ENCODE data around the gene HAO1. TPM values are rescaled to one million over a fixed set of nuclear protein-coding genes. Genes with fewer than 3 reads are reported as not detected.

Gene HAO1
- total RNA-seq, 3 donors from 2014 or later (not counting 1 experiment from before 2014, with no cell fraction given): not detected

- Mint-ChIP-seq H3K27ac (peak overlapping the region in 1 of 2 donors; percentile 52), H3K36me3 (no peaks in the 10 kb centered on the region), H3K27me3 (ENCODE audit: low read depth in 2 of 2) (peaks cover 6% of the 10 kb centered on the region in 2 donors), H3K9me3 (peaks cover 3 to 6% of the 10 kb centered on the region in 2 donors), H3K4me3 (no peak overlapping the region), H3K4me1 (no peaks in the 10 kb centered on the region)
- TF ChIP-seq, protein P1, sequence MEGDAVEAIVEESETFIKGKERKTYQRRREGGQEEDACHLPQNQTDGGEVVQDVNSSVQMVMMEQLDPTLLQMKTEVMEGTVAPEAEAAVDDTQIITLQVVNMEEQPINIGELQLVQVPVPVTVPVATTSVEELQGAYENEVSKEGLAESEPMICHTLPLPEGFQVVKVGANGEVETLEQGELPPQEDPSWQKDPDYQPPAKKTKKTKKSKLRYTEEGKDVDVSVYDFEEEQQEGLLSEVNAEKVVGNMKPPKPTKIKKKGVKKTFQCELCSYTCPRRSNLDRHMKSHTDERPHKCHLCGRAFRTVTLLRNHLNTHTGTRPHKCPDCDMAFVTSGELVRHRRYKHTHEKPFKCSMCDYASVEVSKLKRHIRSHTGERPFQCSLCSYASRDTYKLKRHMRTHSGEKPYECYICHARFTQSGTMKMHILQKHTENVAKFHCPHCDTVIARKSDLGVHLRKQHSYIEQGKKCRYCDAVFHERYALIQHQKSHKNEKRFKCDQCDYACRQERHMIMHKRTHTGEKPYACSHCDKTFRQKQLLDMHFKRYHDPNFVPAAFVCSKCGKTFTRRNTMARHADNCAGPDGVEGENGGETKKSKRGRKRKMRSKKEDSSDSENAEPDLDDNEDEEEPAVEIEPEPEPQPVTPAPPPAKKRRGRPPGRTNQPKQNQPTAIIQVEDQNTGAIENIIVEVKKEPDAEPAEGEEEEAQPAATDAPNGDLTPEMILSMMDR (IDR thresholded peaks at IDR 0.05): no peak
- Histone ChIP-seq H3K9me3 (ENCODE audit: control insufficient read depth, insufficient read depth, low read length) (no peaks in the 10 kb centered on the region), H3K27ac (ENCODE audit: low read length) (no peak overlapping the region), H3K4me3 (ENCODE audit: low read length) (no peak overlapping the region), H3K36me3 (ENCODE audit: control insufficient read depth, insufficient read depth, low read length) (no peaks in the 10 kb centered on the region), H3K4me1 (ENCODE audit: control insufficient read depth, insufficient read depth, low read length) (no peaks in the 10 kb centered on the region), H3K27me3 (ENCODE audit: control insufficient read depth, insufficient read depth, low read length) (no peaks in the 10 kb centered on the region)
- intact Hi-C loops (cut with micrococcal nuclease): no loop called here
- no peak for ATAC-seq
- DNase-seq: no peak
- WGBS (ENCODE audit: insufficient coverage): 96% methylated on average over 1 of the region's 1 CpG
These were observed 36.8 kb downstream of the HAO1 start for GRCh38 chr20:7903429-7903828.

DNA sequence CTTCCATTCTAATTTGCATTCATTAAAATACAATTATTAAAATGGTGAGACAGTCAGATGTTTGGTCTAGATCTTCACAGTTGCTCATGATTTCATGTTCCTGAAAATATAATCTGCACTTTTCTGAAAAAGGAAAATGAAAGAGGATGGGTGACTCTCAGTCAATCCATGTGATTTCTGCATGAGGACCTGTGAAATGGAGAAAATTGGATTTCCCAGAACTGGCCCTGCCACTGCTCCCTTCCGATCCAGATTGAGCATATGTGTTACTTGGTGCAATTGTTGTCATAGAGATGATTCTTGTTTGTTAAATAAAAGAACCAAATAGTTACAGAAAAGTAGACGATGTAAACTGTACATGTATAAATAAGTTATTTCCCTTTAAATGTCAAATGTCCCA lies 37.4 kb downstream of the HAO1 start:
- no peak overlapping the region for H3K27ac Mint-ChIP-seq
- TF ChIP-seq, protein P1 (IDR thresholded peaks at IDR 0.05): no peak
- no peaks in the 10 kb centered on the region for H3K9me3 ChIP-seq (ENCODE audit: control insufficient read depth, insufficient read depth, low read length)
- WGBS (ENCODE audit: insufficient coverage): 94% methylated on average over 1 of the region's 2 CpGs
- intact Hi-C loops (cut with micrococcal nuclease): no loop called here
- H3K36me3 Mint-ChIP-seq: no peaks in the 10 kb centered on the region
- H3K4me1 ChIP-seq (ENCODE audit: control insufficient read depth, insufficient read depth, low read length): no peaks in the 10 kb centered on the region
- H3K9me3 Mint-ChIP-seq: peaks cover 3 to 6% of the 10 kb centered on the region in 2 donors
- H3K4me3 ChIP-seq (ENCODE audit: low read length): no peak overlapping the region
- H3K27me3 ChIP-seq (ENCODE audit: control insufficient read depth, insufficient read depth, low read length): no peaks in the 10 kb centered on the region
- peaks cover 7 to 8% of the 10 kb centered on the region in 2 donors for H3K27me3 Mint-ChIP-seq (ENCODE audit: low read depth in 2 of 2)
- H3K36me3 ChIP-seq (ENCODE audit: control insufficient read depth, insufficient read depth, low read length): no peaks in the 10 kb centered on the region
- no peak overlapping the region for H3K27ac ChIP-seq (ENCODE audit: low read length)
- H3K4me1 Mint-ChIP-seq: no peaks in the 10 kb centered on the region
- no peak for DNase-seq
- ATAC-seq: no peak
- H3K4me3 Mint-ChIP-seq: no peak overlapping the region

DNA sequence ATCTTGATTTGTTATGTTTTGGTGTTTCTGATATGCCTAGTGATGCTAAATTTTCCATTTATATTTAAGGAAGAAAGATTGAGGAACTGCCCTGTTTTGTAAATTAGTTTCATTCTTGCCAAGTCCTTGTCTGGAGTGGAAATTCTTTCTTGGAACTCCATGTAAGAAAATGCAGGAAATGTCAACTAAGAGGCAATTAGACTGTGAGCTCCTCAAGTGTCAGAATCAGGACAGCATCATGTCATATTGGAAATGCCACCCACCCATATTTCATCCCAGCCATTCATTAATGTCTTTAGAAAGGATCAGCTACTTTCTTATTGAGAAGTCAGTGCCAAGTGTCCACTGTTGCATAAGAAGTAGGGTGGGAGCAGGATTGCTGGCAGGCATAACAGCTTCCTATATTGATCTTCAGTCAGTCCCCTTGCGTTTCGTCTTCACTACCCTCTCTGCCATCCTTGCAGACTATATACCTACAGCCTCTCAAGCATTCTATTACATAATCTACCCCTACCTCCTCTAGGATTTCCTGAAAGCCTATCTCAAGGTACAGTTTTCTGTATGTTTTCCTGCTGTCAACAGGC lies 42.4 kb downstream of the HAO1 start:
- WGBS (ENCODE audit: insufficient coverage): 49% methylated on average over 2 of the region's 2 CpGs
- Histone ChIP-seq H3K27ac (ENCODE audit: low read length) (no peak overlapping the region), H3K27me3 (ENCODE audit: control insufficient read depth, insufficient read depth, low read length) (no peaks in the 10 kb centered on the region), H3K9me3 (ENCODE audit: control insufficient read depth, insufficient read depth, low read length) (no peaks in the 10 kb centered on the region), H3K4me3 (ENCODE audit: low read length) (no peak overlapping the region), H3K36me3 (ENCODE audit: control insufficient read depth, insufficient read depth, low read length) (no peaks in the 10 kb centered on the region), H3K4me1 (ENCODE audit: control insufficient read depth, insufficient read depth, low read length) (no peaks in the 10 kb centered on the region)
- Mint-ChIP-seq H3K27ac (no peak overlapping the region), H3K36me3 (no peaks in the 10 kb centered on the region), H3K4me3 (no peak overlapping the region), H3K9me3 (peaks cover 0 to 4% of the 10 kb centered on the region in 2 donors), H3K4me1 (no peaks in the 10 kb centered on the region), H3K27me3 (ENCODE audit: low read depth in 2 of 2) (peaks cover 7 to 24% of the 10 kb centered on the region in 2 donors)
- ATAC-seq (no peak), DNase-seq (no peak)
- TF ChIP-seq, protein P1 (IDR thresholded peaks at IDR 0.05): no peak
- intact Hi-C loops (cut with micrococcal nuclease): no loop called here

Measured in natural killer cell (primary cell).